ENCODE results near the gene BDKRB1. TPM values are rescaled to one million over a fixed set of nuclear protein-coding genes. Genes with fewer than 3 reads are reported as not detected.
A peak's percentile ranks its signal among the peaks of the same experiment; 100 is the strongest.

BDKRB1 gene
- total RNA-seq, 1 donor from 2014 or later, result 1.1 TPM

DNA sequence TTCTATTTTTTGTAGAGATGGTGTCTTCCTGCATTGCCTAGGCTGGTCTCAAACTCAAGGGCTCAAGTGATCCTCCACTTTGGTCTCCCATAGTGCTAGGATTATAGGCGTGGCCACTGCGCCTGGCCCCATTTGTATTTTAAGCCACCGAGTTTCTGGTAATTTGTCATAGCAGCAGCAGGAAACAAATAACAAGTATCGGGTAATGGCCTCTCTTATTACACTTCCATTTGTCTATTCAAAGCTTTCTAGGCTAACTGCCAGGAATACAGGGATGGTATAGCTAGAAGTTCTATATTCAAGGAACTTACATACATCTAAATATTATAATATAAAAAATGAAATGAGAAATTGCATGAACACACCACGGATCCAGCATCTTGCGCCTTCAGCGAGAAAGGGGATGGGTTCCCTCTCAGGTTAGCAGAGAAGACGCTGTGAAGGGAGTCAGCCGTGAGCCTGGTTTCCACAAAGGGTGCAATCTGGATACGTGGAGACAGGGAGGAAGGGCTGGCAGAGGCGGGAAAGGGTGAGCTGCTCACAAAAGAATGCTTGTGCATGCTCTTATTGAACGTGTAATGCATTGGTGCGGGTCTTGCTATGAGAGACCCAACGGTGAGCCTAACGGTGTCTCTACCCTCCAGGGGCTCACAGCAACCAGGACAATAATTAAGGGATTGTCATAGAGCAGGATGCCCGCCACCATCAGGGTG lies 9.5 kb downstream of the BDKRB1 start:
- peak; percentile 36 for DNase-seq (ENCODE audit: low read depth)
- Histone ChIP-seq H3K36me3 (ENCODE audit: control insufficient read depth, insufficient read depth, low read length) (no peaks in the 10 kb centered on the region), H3K27me3 (ENCODE audit: control insufficient read depth, insufficient read depth, low read length) (no peaks in the 10 kb centered on the region), H3K4me3 (ENCODE audit: low read depth, low read length) (no peak overlapping the region)
- no peak for TF ChIP-seq CTCF (IDR thresholded peaks at IDR 0.05; ENCODE audit: insufficient read depth, low read length, severe bottlenecking)
- no peak for FAIRE-seq

DNA sequence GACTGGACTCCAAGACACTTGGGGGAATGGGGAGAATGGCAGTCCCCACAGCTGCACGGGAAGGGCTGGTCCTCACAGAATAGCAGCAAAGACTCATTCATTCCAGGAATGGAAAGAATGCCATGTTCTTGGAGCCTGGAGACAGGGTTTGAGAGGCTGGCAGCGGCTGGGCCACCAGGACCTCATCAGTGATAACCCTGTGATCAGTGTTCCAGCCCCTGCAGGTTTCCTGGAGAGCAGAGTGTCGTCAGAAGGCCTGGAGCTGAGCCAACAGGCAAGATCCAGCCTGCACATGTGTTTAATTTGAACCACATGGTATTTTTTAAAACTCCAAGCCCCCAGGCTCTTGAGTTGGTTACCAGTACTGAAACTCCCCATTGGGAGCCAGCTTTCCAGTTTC lies 11.3 kb downstream of the BDKRB1 start:
- FAIRE-seq (peak; percentile 40), DNase-seq (ENCODE audit: low read depth) (peak; percentile 95)
- Histone ChIP-seq H3K27me3 (ENCODE audit: control insufficient read depth, insufficient read depth, low read length) (no peaks in the 10 kb centered on the region), H3K4me3 (ENCODE audit: low read depth, low read length) (no peak overlapping the region), H3K36me3 (ENCODE audit: control insufficient read depth, insufficient read depth, low read length) (no peaks in the 10 kb centered on the region)
- TF ChIP-seq CTCF (IDR thresholded peaks at IDR 0.05; ENCODE audit: insufficient read depth, low read length, severe bottlenecking), result no peak

- DNase-seq (ENCODE audit: low read depth) (peak; percentile 70), FAIRE-seq (no peak)
- no peak overlapping the region for H3K4me3 ChIP-seq (ENCODE audit: low read depth, low read length)
- TF ChIP-seq CTCF (IDR thresholded peaks at IDR 0.05; ENCODE audit: insufficient read depth, low read length, severe bottlenecking), result no peak
- no peaks in the 10 kb centered on the region for H3K36me3 ChIP-seq (ENCODE audit: control insufficient read depth, insufficient read depth, low read length)
- H3K27me3 ChIP-seq (ENCODE audit: control insufficient read depth, insufficient read depth, low read length), result no peaks in the 10 kb centered on the region
Observed at GRCh38 chr14:96267916-96268315, 11.9 kb downstream of the BDKRB1 start.

GRCh38 chr14:96268431-96269358 lies 12.7 kb downstream of the BDKRB1 start:
- Histone ChIP-seq H3K36me3 (ENCODE audit: control insufficient read depth, insufficient read depth, low read length) (no peaks in the 10 kb centered on the region), H3K27me3 (ENCODE audit: control insufficient read depth, insufficient read depth, low read length) (no peaks in the 10 kb centered on the region), H3K4me3 (ENCODE audit: low read depth, low read length) (no peak overlapping the region)
- peak; percentile 95 for DNase-seq (ENCODE audit: low read depth)
- FAIRE-seq, result no peak
- no peak for TF ChIP-seq CTCF (IDR thresholded peaks at IDR 0.05; ENCODE audit: insufficient read depth, low read length, severe bottlenecking)

GRCh38 chr14:96269359-96269710 lies 13.3 kb downstream of the BDKRB1 start:
- FAIRE-seq (no peak), DNase-seq (ENCODE audit: low read depth) (no peak)
- no peak for TF ChIP-seq CTCF (IDR thresholded peaks at IDR 0.05; ENCODE audit: insufficient read depth, low read length, severe bottlenecking)
- H3K27me3 ChIP-seq (ENCODE audit: control insufficient read depth, insufficient read depth, low read length), result no peaks in the 10 kb centered on the region
- no peaks in the 10 kb centered on the region for H3K36me3 ChIP-seq (ENCODE audit: control insufficient read depth, insufficient read depth, low read length)
- no peak overlapping the region for H3K4me3 ChIP-seq (ENCODE audit: low read depth, low read length)
